ENCODE results near the gene APOBEC3A. TPM values are rescaled to one million over a fixed set of nuclear protein-coding genes. Genes with fewer than 3 reads are reported as not detected.

The APOBEC3A gene
- total RNA-seq, 6 experiments from 2014 or later, result not detected

GRCh38 chr22:38953091-38953490 is 4.3 kb upstream of the APOBEC3A start:
- no peak for DNase-seq
- no peaks in the 10 kb centered on the region for H3K4me1 Mint-ChIP-seq (ENCODE audit: low read depth)
- H3K27me3 Mint-ChIP-seq (ENCODE audit: insufficient read depth), result peaks cover 56% of the 10 kb centered on the region
- no peaks in the 10 kb centered on the region for H3K36me3 Mint-ChIP-seq (ENCODE audit: low read depth)
- TF ChIP-seq CTCF (IDR thresholded peaks at IDR 0.05), result no peak
- no peak overlapping the region for H3K27ac Mint-ChIP-seq
- no peak overlapping the region for H3K4me3 Mint-ChIP-seq
- no peaks in the 10 kb centered on the region for H3K9me3 Mint-ChIP-seq

GRCh38 chr22:38953577-38954413 is 3.6 kb upstream of the APOBEC3A start:
- no peak for DNase-seq
- H3K36me3 Mint-ChIP-seq (ENCODE audit: low read depth), result no peaks in the 10 kb centered on the region
- no peaks in the 10 kb centered on the region for H3K9me3 Mint-ChIP-seq
- no peak overlapping the region for H3K4me3 Mint-ChIP-seq
- no peak for TF ChIP-seq CTCF (IDR thresholded peaks at IDR 0.05)
- H3K27me3 Mint-ChIP-seq (ENCODE audit: insufficient read depth), result peaks cover 58% of the 10 kb centered on the region
- H3K4me1 Mint-ChIP-seq (ENCODE audit: low read depth), result no peaks in the 10 kb centered on the region
- no peak overlapping the region for H3K27ac Mint-ChIP-seq

- TF ChIP-seq CTCF (IDR thresholded peaks at IDR 0.05), result no peak
- Mint-ChIP-seq H3K4me1 (ENCODE audit: low read depth) (no peaks in the 10 kb centered on the region), H3K27ac (no peak overlapping the region), H3K36me3 (ENCODE audit: low read depth) (no peaks in the 10 kb centered on the region), H3K9me3 (no peaks in the 10 kb centered on the region), H3K4me3 (no peak overlapping the region), H3K27me3 (ENCODE audit: insufficient read depth) (peaks cover 58% of the 10 kb centered on the region)
- no peak for DNase-seq
Measured at GRCh38 chr22:38954414-38955043, 2.9 kb upstream of the APOBEC3A start.

- no peaks in the 10 kb centered on the region for H3K36me3 Mint-ChIP-seq (ENCODE audit: low read depth)
- H3K27ac Mint-ChIP-seq, result no peak overlapping the region
- no peaks in the 10 kb centered on the region for H3K4me1 Mint-ChIP-seq (ENCODE audit: low read depth)
Measured at GRCh38 chr22:38955250-38955905, 2.0 kb upstream of the APOBEC3A start.

GRCh38 chr22:38955926-38956325 is 1.5 kb upstream of the APOBEC3A start:
- no peaks in the 10 kb centered on the region for H3K9me3 Mint-ChIP-seq
- no peaks in the 10 kb centered on the region for H3K4me1 Mint-ChIP-seq (ENCODE audit: low read depth)
- no peaks in the 10 kb centered on the region for H3K36me3 Mint-ChIP-seq (ENCODE audit: low read depth)
- no peak overlapping the region for H3K27ac Mint-ChIP-seq
- no peak for TF ChIP-seq CTCF (IDR thresholded peaks at IDR 0.05)
- no peak overlapping the region for H3K4me3 Mint-ChIP-seq
- DNase-seq, result no peak
- H3K27me3 Mint-ChIP-seq (ENCODE audit: insufficient read depth), result peaks cover 52% of the 10 kb centered on the region

More at GRCh38 chr22:38955250-38955905, 2.0 kb upstream of the APOBEC3A start:
- Mint-ChIP-seq H3K9me3 (no peaks in the 10 kb centered on the region), H3K27me3 (ENCODE audit: insufficient read depth) (peaks cover 56% of the 10 kb centered on the region), H3K4me3 (no peak overlapping the region)
- TF ChIP-seq CTCF (IDR thresholded peaks at IDR 0.05), result no peak
- no peak for DNase-seq

Measured in HFFc6 (cell line).